GM23338 (cell line): Measurements from ENCODE around the gene COX15. TPM values are rescaled to one million over a fixed set of nuclear protein-coding genes. Genes with fewer than 3 reads are reported as not detected.

Experiments used
- ATAC-seq: fragments of 200-7000 bp; cut with Tn5 transposase; 3 replicates; pipeline ENCODE4 v1.9.1; 2020
- DNase-seq: peaks from one replicate; pipeline ENCODE4 v3.0.0-alpha.2; 2015; ENCODE audit warnings: low spot score
- H2AFZ ChIP-seq: fragments of 200-600 bp; sonication (generic); 2 replicates; pipeline ENCODE4 v1.8.0; 2016; ENCODE audit warnings: antibody characterized with exemption, mild to moderate bottlenecking, moderate library complexity
- H3F3A ChIP-seq: fragments of 200-600 bp; sonication (generic); replicated peaks from 2 replicates; pipeline ENCODE4 v1.8.0; 2017; ENCODE audit warnings: antibody characterized with exemption, mixed run types, low read depth
- H3K27ac ChIP-seq: fragments of 200-600 bp; sonication (generic); 2 replicates; pipeline ENCODE4 v1.6.1; 2016; ENCODE audit warnings: low read depth
- H3K27me3 ChIP-seq: fragments of 200-600 bp; sonication (generic); 2 replicates; pipeline ENCODE4 v1.8.0; 2016; ENCODE audit warnings: mild to moderate bottlenecking, mixed run types, moderate library complexity; ENCODE audit not compliant: insufficient read depth
- H3K36me3 ChIP-seq: fragments of 200-600 bp; sonication (generic); 2 replicates; pipeline ENCODE4 v1.8.0; 2016; ENCODE audit warnings: mild to moderate bottlenecking; ENCODE audit not compliant: insufficient read depth
- H3K4me1 ChIP-seq: fragments of 200-600 bp; sonication (generic); 2 replicates; pipeline ENCODE4 v1.8.0; 2016; ENCODE audit warnings: mild to moderate bottlenecking, moderate library complexity; ENCODE audit not compliant: insufficient read depth
- H3K4me2 ChIP-seq: fragments of 200-600 bp; sonication (generic); 2 replicates; pipeline ENCODE4 v1.7.1; 2017; ENCODE audit warnings: mixed run types
- H3K4me3 ChIP-seq: fragments of 200-600 bp; sonication (generic); 2 replicates; pipeline ENCODE4 v1.6.1; 2016; ENCODE audit warnings: mixed run types
- H3K79me2 ChIP-seq: fragments of 200-600 bp; sonication (generic); replicated peaks from 2 replicates; pipeline ENCODE4 v1.8.0; 2017; ENCODE audit warnings: mild to moderate bottlenecking; ENCODE audit not compliant: insufficient read depth
- H3K9me2 ChIP-seq: fragments of 200-600 bp; sonication (generic); 2 replicates; pipeline ENCODE4 v1.8.0; 2017; ENCODE audit not compliant: insufficient read depth
- H4K20me1 ChIP-seq: fragments of 200-600 bp; sonication (generic); replicated peaks from 2 replicates; pipeline ENCODE4 v1.8.0; 2017; ENCODE audit warnings: mild to moderate bottlenecking; ENCODE audit not compliant: insufficient read depth
- H3K27ac Mint-ChIP-seq: 2 replicates; pipeline ENCODE4 v1.8.0; 2020; ENCODE audit warnings: inconsistent platforms, mild to moderate bottlenecking, moderate library complexity, mixed read lengths
- H3K27me3 Mint-ChIP-seq: 3 replicates; pipeline ENCODE4 v1.8.0; 2022; ENCODE audit warnings: low read depth, mild to moderate bottlenecking, moderate library complexity, mixed read lengths, inconsistent platforms; ENCODE audit not compliant: insufficient read depth, poor library complexity
- H3K36me3 Mint-ChIP-seq: 3 replicates; pipeline ENCODE4 v1.8.0; 2021; ENCODE audit warnings: low read depth, mild to moderate bottlenecking, inconsistent platforms, moderate library complexity, mixed read lengths
- H3K4me1 Mint-ChIP-seq: 3 replicates; pipeline ENCODE4 v1.8.0; 2020; ENCODE audit warnings: mild to moderate bottlenecking, inconsistent platforms, mixed read lengths
- H3K4me3 Mint-ChIP-seq: 3 replicates; pipeline ENCODE4 v1.8.0; 2021; ENCODE audit warnings: moderate library complexity, mild to moderate bottlenecking, inconsistent platforms, mixed read lengths
- H3K9me3 Mint-ChIP-seq: 3 replicates; pipeline ENCODE4 v1.8.0; 2020; ENCODE audit warnings: moderate library complexity, mild to moderate bottlenecking, inconsistent platforms, mixed read lengths
- CTCF ChIP-seq, 2 experiments: fragments of 200-600 bp in 1 of 2; sonication (generic) in 1 of 2; conservative IDR thresholded peaks; 2 replicates each; pipeline versions ENCODE4 v1.5.1 to v1.6.1; 2016 to 2017; ENCODE audit warnings: antibody characterized with exemption in 2 of 2, low read depth in 2 of 2, mild to moderate bottlenecking in 2 of 2, moderate library complexity in 1 of 2
- EZH2phosphoT487 ChIP-seq: fragments of 200-600 bp; sonication (generic); IDR thresholded peaks from one replicate; pipeline ENCODE4 v1.8.1; 2018; ENCODE audit warnings: antibody characterized with exemption; ENCODE audit not compliant: unreplicated experiment
- JUNB ChIP-seq: IDR thresholded peaks from one replicate; pipeline ENCODE4 v1.6.1; 2016; ENCODE audit warnings: antibody characterized with exemption; ENCODE audit not compliant: unreplicated experiment
- STAT1 ChIP-seq: IDR thresholded peaks from one replicate; pipeline ENCODE4 v1.6.1; 2016; ENCODE audit warnings: antibody characterized with exemption; ENCODE audit not compliant: unreplicated experiment
- ZNF331 ChIP-seq: fragments of 250-450 bp; sonication (Bioruptor Pico); IDR thresholded peaks from 2 replicates; pipeline ENCODE4 v1.5.0; 2020; ENCODE audit warnings: low read depth, mild to moderate bottlenecking, moderate library complexity
- polyA plus RNA-seq: library from polyadenylated mRNA; unstranded; fragments of >200 nt; fragmentation: Nextera tagmentation; extraction: Ambion mirVana; gene quantifications from 2 replicates; pipeline ENCODE4 v1.2.1, GENCODE V29; 2016
- total RNA-seq: library from RNA; depleted of rRNA; stranded (reverse); fragments of >200 nt; shearing (Covaris generic); gene quantifications from 2 replicates; pipeline ENCODE4 v1.2.3, GENCODE V29; 2014
- TF ChIP-seq, protein P1 (sequence below): IDR thresholded peaks from one replicate; pipeline ENCODE4 v1.6.1; 2018; ENCODE audit warnings: antibody characterized with exemption; ENCODE audit not compliant: unreplicated experiment

The COX15 gene
- total and polyA plus RNA-seq, 2 experiments from 2014 or later: 22.3 to 38.1 TPM

- H3K4me3 ChIP-seq: no peak overlapping the region
- no peaks in the 10 kb centered on the region for H3K9me2 ChIP-seq
- Mint-ChIP-seq H3K27me3 (peaks cover 4% of the 10 kb centered on the region), H3K4me1 (no peaks in the 10 kb centered on the region), H3K9me3 (no peaks in the 10 kb centered on the region), H3K27ac (no peak overlapping the region), H3K36me3 (peaks cover 38% of the 10 kb centered on the region), H3K4me3 (no peak overlapping the region)
- no peak for ATAC-seq
- H4K20me1 ChIP-seq: no peaks in the 10 kb centered on the region; the same call in 1 of the 2 replicates
- H3K36me3 ChIP-seq: peaks cover 20% of the 10 kb centered on the region
- H3K27ac ChIP-seq: no peak overlapping the region
- no peaks in the 10 kb centered on the region for H3F3A ChIP-seq
- H3K4me1 ChIP-seq: no peaks in the 10 kb centered on the region
- no peaks in the 10 kb centered on the region for H3K79me2 ChIP-seq
- no peaks in the 10 kb centered on the region for H3K27me3 ChIP-seq
- DNase-seq: no peak
- no peak overlapping the region for H2AFZ ChIP-seq
- H3K4me2 ChIP-seq: no peak overlapping the region
- TF ChIP-seq STAT1 (no peak), EZH2phosphoT487 (no peak)
- TF ChIP-seq, protein P1, sequence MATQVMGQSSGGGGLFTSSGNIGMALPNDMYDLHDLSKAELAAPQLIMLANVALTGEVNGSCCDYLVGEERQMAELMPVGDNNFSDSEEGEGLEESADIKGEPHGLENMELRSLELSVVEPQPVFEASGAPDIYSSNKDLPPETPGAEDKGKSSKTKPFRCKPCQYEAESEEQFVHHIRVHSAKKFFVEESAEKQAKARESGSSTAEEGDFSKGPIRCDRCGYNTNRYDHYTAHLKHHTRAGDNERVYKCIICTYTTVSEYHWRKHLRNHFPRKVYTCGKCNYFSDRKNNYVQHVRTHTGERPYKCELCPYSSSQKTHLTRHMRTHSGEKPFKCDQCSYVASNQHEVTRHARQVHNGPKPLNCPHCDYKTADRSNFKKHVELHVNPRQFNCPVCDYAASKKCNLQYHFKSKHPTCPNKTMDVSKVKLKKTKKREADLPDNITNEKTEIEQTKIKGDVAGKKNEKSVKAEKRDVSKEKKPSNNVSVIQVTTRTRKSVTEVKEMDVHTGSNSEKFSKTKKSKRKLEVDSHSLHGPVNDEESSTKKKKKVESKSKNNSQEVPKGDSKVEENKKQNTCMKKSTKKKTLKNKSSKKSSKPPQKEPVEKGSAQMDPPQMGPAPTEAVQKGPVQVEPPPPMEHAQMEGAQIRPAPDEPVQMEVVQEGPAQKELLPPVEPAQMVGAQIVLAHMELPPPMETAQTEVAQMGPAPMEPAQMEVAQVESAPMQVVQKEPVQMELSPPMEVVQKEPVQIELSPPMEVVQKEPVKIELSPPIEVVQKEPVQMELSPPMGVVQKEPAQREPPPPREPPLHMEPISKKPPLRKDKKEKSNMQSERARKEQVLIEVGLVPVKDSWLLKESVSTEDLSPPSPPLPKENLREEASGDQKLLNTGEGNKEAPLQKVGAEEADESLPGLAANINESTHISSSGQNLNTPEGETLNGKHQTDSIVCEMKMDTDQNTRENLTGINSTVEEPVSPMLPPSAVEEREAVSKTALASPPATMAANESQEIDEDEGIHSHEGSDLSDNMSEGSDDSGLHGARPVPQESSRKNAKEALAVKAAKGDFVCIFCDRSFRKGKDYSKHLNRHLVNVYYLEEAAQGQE: no peak
Measured at GRCh38 chr10:99714446-99714845, 17.5 kb downstream of the COX15 start.

DNA sequence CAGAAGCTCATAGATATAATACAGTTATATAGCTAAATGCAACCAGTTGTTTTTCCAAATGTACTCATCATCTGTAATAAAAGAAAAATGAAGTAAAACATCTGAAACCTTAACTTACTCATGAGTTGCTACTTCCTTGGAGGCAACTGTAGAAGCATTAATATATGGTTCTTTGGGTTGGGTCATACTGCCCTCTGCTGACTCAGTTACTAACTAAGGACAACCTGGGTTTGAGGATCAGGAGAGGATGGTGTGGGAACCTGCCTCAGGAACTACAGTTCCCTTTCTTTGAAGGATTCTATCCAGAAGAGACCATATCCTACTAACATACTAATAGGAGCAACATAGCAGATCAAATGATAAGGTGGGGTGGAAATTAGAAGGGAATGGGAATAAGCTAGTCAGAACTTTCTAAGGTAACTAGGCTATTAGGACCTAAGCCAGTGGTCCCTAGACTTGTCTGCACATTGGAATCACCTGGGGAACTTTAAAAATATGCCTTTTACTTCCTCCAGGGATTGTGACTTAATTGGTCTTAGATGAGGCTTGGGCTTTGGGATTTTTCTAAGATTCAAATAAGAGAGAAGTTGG is 20.7 kb downstream of the COX15 start:
- no peak overlapping the region for H3K4me2 ChIP-seq
- no peaks in the 10 kb centered on the region for H3K79me2 ChIP-seq
- ATAC-seq (peak; percentile 80), DNase-seq (peak; percentile 66)
- Mint-ChIP-seq H3K9me3 (no peaks in the 10 kb centered on the region), H3K4me1 (no peaks in the 10 kb centered on the region), H3K27me3 (peaks cover 3% of the 10 kb centered on the region), H3K4me3 (no peak overlapping the region), H3K27ac (no peak overlapping the region), H3K36me3 (peaks cover 18% of the 10 kb centered on the region; the same call in 2 of the 3 replicates)
- H3K4me3 ChIP-seq: no peak overlapping the region
- no peak overlapping the region for H2AFZ ChIP-seq
- peaks cover 5% of the 10 kb centered on the region for H3K36me3 ChIP-seq
- H4K20me1 ChIP-seq: no peaks in the 10 kb centered on the region; the same call in 1 of the 2 replicates
- TF ChIP-seq ZNF331 (CRISPR knock-in tag): no peak
- peak; percentile 66 to 74 for TF ChIP-seq CTCF (conservative IDR thresholded peaks at IDR 0.05; ENCODE audit: low read depth in 2 of 2)
- TF ChIP-seq JUNB: no peak
- no peaks in the 10 kb centered on the region for H3K9me2 ChIP-seq
- H3K27ac ChIP-seq: no peak overlapping the region
- no peaks in the 10 kb centered on the region for H3K27me3 ChIP-seq
- no peaks in the 10 kb centered on the region for H3K4me1 ChIP-seq
- H3F3A ChIP-seq: no peaks in the 10 kb centered on the region
